SKM-1 (cell line): ENCODE measurements around the gene CCDC92B.
"Not testable (repeated sequence)": the region's sequence is repeated elsewhere in the genome, so short reads cannot be mapped to it uniquely, and the experiment has no call there.

ENCODE experiments used
- DNase-seq: peaks from one replicate; lab custom pipeline; 2025; ENCODE audit not compliant: unreplicated experiment; lab: John Stamatoyannopoulos, UW

CCDC92B gene

GRCh38 chr17:2691069-2691871 lies 58.2 kb downstream of the CCDC92B start:
- no peak for DNase-seq

GRCh38 chr17:2690165-2691068 lies 59.0 kb downstream of the CCDC92B start:
- DNase-seq = no peak

GRCh38 chr17:2689411-2690164 lies 59.9 kb downstream of the CCDC92B start:
- DNase-seq = no peak

GRCh38 chr17:2688351-2689342 lies 60.8 kb downstream of the CCDC92B start:
- DNase-seq = no peak

- no peak for DNase-seq
Measured at GRCh38 chr17:2687074-2687418, 62.4 kb downstream of the CCDC92B start.

- DNase-seq = no peak
Measured at GRCh38 chr17:2685696-2686095, 63.8 kb downstream of the CCDC92B start.

GRCh38 chr17:2684549-2684948 lies 64.9 kb downstream of the CCDC92B start:
- DNase-seq = no peak

GRCh38 chr17:2683912-2684311 lies 65.5 kb downstream of the CCDC92B start:
- no peak for DNase-seq

- DNase-seq = no peak
Measured at GRCh38 chr17:2682176-2682938, 67.1 kb downstream of the CCDC92B start.

- no peak for DNase-seq
Measured at GRCh38 chr17:2681650-2682049, 67.8 kb downstream of the CCDC92B start.

GRCh38 chr17:2680961-2681360 lies 68.5 kb downstream of the CCDC92B start:
- no peak for DNase-seq

- DNase-seq = not testable (repeated sequence)
Measured at GRCh38 chr17:2679247-2679646, 70.2 kb downstream of the CCDC92B start.
